GM18868 (cell line): Measurements from ENCODE around the gene CD247.

Source experiments
- ATAC-seq: cut with Tn5 transposase; IDR thresholded peaks from one replicate; pipeline ENCODE4 v1.9.1; 2021; ENCODE audit warnings: mild to moderate bottlenecking, moderate library complexity; ENCODE audit not compliant: unreplicated experiment

CD247 gene

GRCh38 chr1:167512046-167512654 is 6.2 kb downstream of the CD247 start:
- no peak for ATAC-seq

- no peak for ATAC-seq
Observed at GRCh38 chr1:167511374-167511986, 6.8 kb downstream of the CD247 start.

GRCh38 chr1:167510881-167511280 is 7.4 kb downstream of the CD247 start:
- ATAC-seq: no peak

GRCh38 chr1:167510244-167510643 is 8.1 kb downstream of the CD247 start:
- ATAC-seq: no peak

- no peak for ATAC-seq
Observed at GRCh38 chr1:167509587-167509986, 8.7 kb downstream of the CD247 start.

GRCh38 chr1:167507719-167508118 is 10.6 kb downstream of the CD247 start:
- no peak for ATAC-seq

- no peak for ATAC-seq
Observed at GRCh38 chr1:167504467-167504827, 13.9 kb downstream of the CD247 start.

GRCh38 chr1:167503626-167504466 is 14.5 kb downstream of the CD247 start:
- no peak for ATAC-seq

- no peak for ATAC-seq
Observed at GRCh38 chr1:167502719-167503462, 15.4 kb downstream of the CD247 start.

GRCh38 chr1:167502192-167502551 is 16.2 kb downstream of the CD247 start:
- no peak for ATAC-seq

GRCh38 chr1:167501515-167502191 is 16.7 kb downstream of the CD247 start:
- no peak for ATAC-seq

GRCh38 chr1:167500283-167500860 is 18.0 kb downstream of the CD247 start:
- peak; percentile 51 for ATAC-seq

GRCh38 chr1:167499664-167500101 is 18.6 kb downstream of the CD247 start:
- peak; percentile 97 for ATAC-seq

- ATAC-seq: no peak
Observed at GRCh38 chr1:167499106-167499505, 19.2 kb downstream of the CD247 start.

GRCh38 chr1:167496797-167497619 is 21.3 kb downstream of the CD247 start:
- no peak for ATAC-seq

- ATAC-seq: no peak
Observed at GRCh38 chr1:167493372-167493771, 25.0 kb downstream of the CD247 start.

- no peak for ATAC-seq
Observed at GRCh38 chr1:167492481-167492910, 25.8 kb downstream of the CD247 start.

- ATAC-seq: no peak
Observed at GRCh38 chr1:167491586-167492461, 26.5 kb downstream of the CD247 start.

- no peak for ATAC-seq
Observed at GRCh38 chr1:167490765-167491164, 27.6 kb downstream of the CD247 start.
